Neural cell (in vitro differentiated cells): Measurements from ENCODE around the gene WDSUB1.

Source experiments
- EP300 ChIP-seq: fragments of 450-650 bp; conservative IDR thresholded peaks from 2 replicates; pipeline ENCODE4 v1.6.1; 2014; ENCODE audit warnings: antibody characterized with exemption, mild to moderate bottlenecking, moderate library complexity; ENCODE audit not compliant: poor library complexity, severe bottlenecking
- EZH2 ChIP-seq: fragments of 200-600, 300-800 bp; shearing (Covaris generic), sonication (generic); IDR thresholded peaks from 2 replicates; pipeline ENCODE4 v1.6.1; 2014; ENCODE audit warnings: antibody characterized with exemption, low read length, borderline replicate concordance, mild to moderate bottlenecking; ENCODE audit not compliant: insufficient read depth, poor library complexity, severe bottlenecking
- TAF1 ChIP-seq: IDR thresholded peaks from 2 replicates; pipeline ENCODE4 v1.6.1; 2012; ENCODE audit warnings: low read depth
- TF ChIP-seq, protein P1 (sequence below): fragments of 450-650 bp; IDR thresholded peaks from 2 replicates; pipeline ENCODE4 v1.5.1; 2014; ENCODE audit warnings: antibody characterized with exemption, mild to moderate bottlenecking, moderate library complexity; ENCODE audit not compliant: poor library complexity, severe bottlenecking
- TF ChIP-seq, protein P2 (sequence below): IDR thresholded peaks from 2 replicates; pipeline ENCODE4 v1.6.1; 2012; ENCODE audit warnings: borderline replicate concordance

DNA sequence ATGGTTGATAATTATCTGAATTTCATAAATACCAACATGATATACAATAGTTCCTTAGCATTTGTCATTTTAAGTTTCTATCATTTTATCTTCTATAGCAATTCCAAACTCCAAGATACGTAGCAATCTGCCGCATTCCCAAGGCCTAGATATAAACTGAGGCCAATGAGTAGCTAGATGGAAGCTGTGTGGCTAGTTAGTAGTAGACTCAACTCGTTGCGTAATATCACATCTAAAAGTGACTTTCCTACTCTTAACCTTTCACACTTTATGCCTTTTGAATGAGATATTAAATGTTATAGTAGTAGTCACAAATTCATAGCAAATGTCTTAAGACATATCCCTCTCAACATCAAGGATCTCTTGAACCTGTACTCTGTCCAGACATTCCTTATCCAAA is 33.6 kb downstream of the WDSUB1 start:
- TF ChIP-seq EP300 (no peak), EZH2 (no peak), TAF1 (no peak)
- TF ChIP-seq, protein P1, sequence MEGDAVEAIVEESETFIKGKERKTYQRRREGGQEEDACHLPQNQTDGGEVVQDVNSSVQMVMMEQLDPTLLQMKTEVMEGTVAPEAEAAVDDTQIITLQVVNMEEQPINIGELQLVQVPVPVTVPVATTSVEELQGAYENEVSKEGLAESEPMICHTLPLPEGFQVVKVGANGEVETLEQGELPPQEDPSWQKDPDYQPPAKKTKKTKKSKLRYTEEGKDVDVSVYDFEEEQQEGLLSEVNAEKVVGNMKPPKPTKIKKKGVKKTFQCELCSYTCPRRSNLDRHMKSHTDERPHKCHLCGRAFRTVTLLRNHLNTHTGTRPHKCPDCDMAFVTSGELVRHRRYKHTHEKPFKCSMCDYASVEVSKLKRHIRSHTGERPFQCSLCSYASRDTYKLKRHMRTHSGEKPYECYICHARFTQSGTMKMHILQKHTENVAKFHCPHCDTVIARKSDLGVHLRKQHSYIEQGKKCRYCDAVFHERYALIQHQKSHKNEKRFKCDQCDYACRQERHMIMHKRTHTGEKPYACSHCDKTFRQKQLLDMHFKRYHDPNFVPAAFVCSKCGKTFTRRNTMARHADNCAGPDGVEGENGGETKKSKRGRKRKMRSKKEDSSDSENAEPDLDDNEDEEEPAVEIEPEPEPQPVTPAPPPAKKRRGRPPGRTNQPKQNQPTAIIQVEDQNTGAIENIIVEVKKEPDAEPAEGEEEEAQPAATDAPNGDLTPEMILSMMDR = no peak
- TF ChIP-seq, protein P2, sequence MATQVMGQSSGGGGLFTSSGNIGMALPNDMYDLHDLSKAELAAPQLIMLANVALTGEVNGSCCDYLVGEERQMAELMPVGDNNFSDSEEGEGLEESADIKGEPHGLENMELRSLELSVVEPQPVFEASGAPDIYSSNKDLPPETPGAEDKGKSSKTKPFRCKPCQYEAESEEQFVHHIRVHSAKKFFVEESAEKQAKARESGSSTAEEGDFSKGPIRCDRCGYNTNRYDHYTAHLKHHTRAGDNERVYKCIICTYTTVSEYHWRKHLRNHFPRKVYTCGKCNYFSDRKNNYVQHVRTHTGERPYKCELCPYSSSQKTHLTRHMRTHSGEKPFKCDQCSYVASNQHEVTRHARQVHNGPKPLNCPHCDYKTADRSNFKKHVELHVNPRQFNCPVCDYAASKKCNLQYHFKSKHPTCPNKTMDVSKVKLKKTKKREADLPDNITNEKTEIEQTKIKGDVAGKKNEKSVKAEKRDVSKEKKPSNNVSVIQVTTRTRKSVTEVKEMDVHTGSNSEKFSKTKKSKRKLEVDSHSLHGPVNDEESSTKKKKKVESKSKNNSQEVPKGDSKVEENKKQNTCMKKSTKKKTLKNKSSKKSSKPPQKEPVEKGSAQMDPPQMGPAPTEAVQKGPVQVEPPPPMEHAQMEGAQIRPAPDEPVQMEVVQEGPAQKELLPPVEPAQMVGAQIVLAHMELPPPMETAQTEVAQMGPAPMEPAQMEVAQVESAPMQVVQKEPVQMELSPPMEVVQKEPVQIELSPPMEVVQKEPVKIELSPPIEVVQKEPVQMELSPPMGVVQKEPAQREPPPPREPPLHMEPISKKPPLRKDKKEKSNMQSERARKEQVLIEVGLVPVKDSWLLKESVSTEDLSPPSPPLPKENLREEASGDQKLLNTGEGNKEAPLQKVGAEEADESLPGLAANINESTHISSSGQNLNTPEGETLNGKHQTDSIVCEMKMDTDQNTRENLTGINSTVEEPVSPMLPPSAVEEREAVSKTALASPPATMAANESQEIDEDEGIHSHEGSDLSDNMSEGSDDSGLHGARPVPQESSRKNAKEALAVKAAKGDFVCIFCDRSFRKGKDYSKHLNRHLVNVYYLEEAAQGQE = no peak
